Osteoblast (primary cell): Measurements from ENCODE around the gene SMIM14. TPM values are rescaled to one million over a fixed set of nuclear protein-coding genes. Genes with fewer than 3 reads are reported as not detected.
A peak's percentile ranks its signal among the peaks of the same experiment; 100 is the strongest.

ENCODE experiments used
- DNase-seq: peaks from one replicate; pipeline ENCODE4 v3.0.0; 2011; ENCODE audit warnings: low spot score, mixed read lengths; ENCODE audit not compliant: insufficient read length; ENCODE audit errors: missing footprints
- H2AFZ ChIP-seq: 2 replicates; pipeline ENCODE4 v1.6.0; 2011; ENCODE audit warnings: mild to moderate bottlenecking, low read length
- H3K27ac ChIP-seq: 2 replicates; pipeline ENCODE4 v1.5.1; 2011; ENCODE audit warnings: mild to moderate bottlenecking, low read depth, low read length, moderate library complexity
- H3K27me3 ChIP-seq: 2 replicates; pipeline ENCODE4 v1.6.0; 2012; ENCODE audit warnings: mild to moderate bottlenecking, control low read depth, inconsistent platforms, low read length, moderate library complexity; ENCODE audit not compliant: insufficient read depth
- H3K36me3 ChIP-seq: 2 replicates; pipeline ENCODE4 v1.5.1; 2011; ENCODE audit warnings: mild to moderate bottlenecking, low read length, control low read depth, moderate library complexity; ENCODE audit not compliant: insufficient read depth
- H3K4me1 ChIP-seq: 2 replicates; pipeline ENCODE4 v1.5.1; 2011; ENCODE audit warnings: mild to moderate bottlenecking, low read length, control low read depth, moderate library complexity; ENCODE audit not compliant: insufficient read depth
- H3K4me2 ChIP-seq: 2 replicates; pipeline ENCODE4 v1.6.0; 2011; ENCODE audit warnings: mild to moderate bottlenecking, low read length; ENCODE audit not compliant: insufficient read depth
- H3K4me3 ChIP-seq: fragments of 200-600 bp; sonication (generic); 3 replicates; pipeline ENCODE4 v1.5.1; 2012; ENCODE audit warnings: mild to moderate bottlenecking, low read length, inconsistent platforms; ENCODE audit not compliant: insufficient read depth
- H3K79me2 ChIP-seq: 2 replicates; pipeline ENCODE4 v1.6.0; 2012; ENCODE audit warnings: mild to moderate bottlenecking, low read length, control low read depth, inconsistent platforms; ENCODE audit not compliant: insufficient read depth
- H3K9me3 ChIP-seq: 2 replicates; pipeline ENCODE4 v1.5.1; 2011; ENCODE audit warnings: low read depth, low read length, control low read depth
- H4K20me1 ChIP-seq: 2 replicates; pipeline ENCODE4 v1.6.0; 2012; ENCODE audit warnings: mild to moderate bottlenecking, low read length, control low read depth; ENCODE audit not compliant: insufficient read depth
- CTCF ChIP-seq: IDR thresholded peaks from 2 replicates; pipeline ENCODE4 v1.5.1; 2011; ENCODE audit warnings: mild to moderate bottlenecking, low read depth, low read length, moderate library complexity; ENCODE audit errors: extremely low read depth
- total RNA-seq: library from RNA; depleted of rRNA; stranded (reverse); fragments of >200 nt; gene quantifications from 2 replicates; pipeline ENCODE4 v1.2.3, GENCODE V29; 2012

SMIM14 gene
- total RNA-seq, 1 donor: 61.5 TPM

DNA sequence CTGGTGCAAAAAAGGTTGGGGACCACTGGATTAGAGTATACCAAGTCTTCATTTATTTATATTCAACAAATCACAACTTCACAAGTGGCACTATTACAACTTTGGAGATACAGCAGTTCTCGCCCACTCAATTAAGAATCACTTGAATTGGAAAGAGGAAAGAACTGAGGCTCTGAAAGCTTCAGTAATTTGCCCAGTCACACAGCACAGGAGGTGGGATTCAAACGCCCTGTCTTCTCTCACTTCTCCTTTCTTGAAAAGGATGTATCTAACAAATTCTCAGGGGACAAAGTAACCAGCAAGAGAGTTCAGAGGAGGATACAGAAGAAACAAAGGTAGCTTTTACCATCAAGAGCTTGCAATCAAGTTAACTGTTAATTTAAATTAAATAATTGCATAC lies 12.4 kb downstream of the SMIM14 start:
- H3K79me2 ChIP-seq: peaks cover 72% of the 10 kb centered on the region
- no peak overlapping the region for H3K27ac ChIP-seq
- DNase-seq: no peak
- peaks cover 13% of the 10 kb centered on the region for H3K36me3 ChIP-seq
- no peak overlapping the region for H3K4me3 ChIP-seq
- no peak for TF ChIP-seq CTCF
- H3K4me2 ChIP-seq: no peak overlapping the region
- H3K9me3 ChIP-seq: no peaks in the 10 kb centered on the region
- H3K4me1 ChIP-seq: peaks cover 29% of the 10 kb centered on the region
- H3K27me3 ChIP-seq: no peaks in the 10 kb centered on the region
- no peak overlapping the region for H2AFZ ChIP-seq
- peaks cover 3% of the 10 kb centered on the region for H4K20me1 ChIP-seq

GRCh38 chr4:39621582-39621981 lies 17.1 kb downstream of the SMIM14 start:
- Histone ChIP-seq H3K79me2 (peaks cover 53% of the 10 kb centered on the region), H3K4me3 (no peak overlapping the region), H3K36me3 (peaks cover 5% of the 10 kb centered on the region), H2AFZ (no peak overlapping the region), H3K27ac (peak overlapping the region; percentile 80), H4K20me1 (peaks cover 1% of the 10 kb centered on the region), H3K27me3 (no peaks in the 10 kb centered on the region), H3K4me1 (peaks cover 55% of the 10 kb centered on the region), H3K4me2 (peak overlapping the region; percentile 62), H3K9me3 (no peaks in the 10 kb centered on the region)
- no peak for TF ChIP-seq CTCF
- no peak for DNase-seq

DNA sequence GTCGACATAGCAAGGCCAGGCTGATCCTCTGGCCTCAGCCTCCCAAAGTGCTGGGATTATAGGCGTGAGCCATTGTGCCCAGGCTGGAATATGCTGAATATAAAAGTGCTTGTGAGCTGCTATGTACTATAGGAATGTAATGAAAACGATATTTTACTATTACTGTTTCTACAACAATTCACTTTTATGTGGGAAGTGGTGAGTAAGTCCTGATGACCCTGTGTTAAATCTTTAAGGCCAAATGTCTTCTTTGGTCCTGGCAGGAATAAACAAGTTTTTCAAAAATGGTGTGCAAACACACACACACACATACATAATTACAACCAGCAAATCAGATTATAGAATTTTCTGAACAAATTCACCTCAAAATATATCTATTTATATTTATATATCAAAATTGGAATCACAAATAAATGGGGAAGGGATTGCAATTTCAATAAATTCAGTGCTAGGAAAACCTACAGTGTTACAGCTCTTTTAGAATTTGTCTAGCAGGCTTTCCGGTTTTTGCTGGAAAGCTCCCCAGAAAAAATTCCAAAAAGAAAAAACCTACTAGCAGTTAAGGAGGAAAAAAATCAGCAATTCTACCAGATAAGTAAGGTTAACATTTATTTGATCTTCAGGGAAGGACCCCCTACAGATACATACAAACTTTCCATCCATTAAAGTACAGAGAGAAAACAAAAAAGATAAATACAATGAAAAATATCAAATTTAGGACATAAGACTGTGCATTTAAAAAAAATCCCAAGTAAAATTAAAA lies 17.9 kb downstream of the SMIM14 start:
- peak overlapping the region; percentile 80 for H3K27ac ChIP-seq
- peaks cover 64% of the 10 kb centered on the region for H3K4me1 ChIP-seq
- no peak overlapping the region for H3K4me3 ChIP-seq
- peaks cover 51% of the 10 kb centered on the region for H3K79me2 ChIP-seq
- no peaks in the 10 kb centered on the region for H3K9me3 ChIP-seq
- peak overlapping the region; percentile 62 for H3K4me2 ChIP-seq
- H3K27me3 ChIP-seq: no peaks in the 10 kb centered on the region
- no peak overlapping the region for H2AFZ ChIP-seq
- TF ChIP-seq CTCF: no peak
- peak; percentile 77 for DNase-seq
- H3K36me3 ChIP-seq: no peaks in the 10 kb centered on the region
- no peaks in the 10 kb centered on the region for H4K20me1 ChIP-seq

- Histone ChIP-seq H3K27ac (peak overlapping the region; percentile 55), H2AFZ (no peak overlapping the region), H3K4me2 (no peak overlapping the region), H3K9me3 (no peaks in the 10 kb centered on the region), H3K36me3 (no peaks in the 10 kb centered on the region), H4K20me1 (no peaks in the 10 kb centered on the region), H3K79me2 (peaks cover 46% of the 10 kb centered on the region), H3K4me3 (no peak overlapping the region), H3K4me1 (peaks cover 77% of the 10 kb centered on the region), H3K27me3 (no peaks in the 10 kb centered on the region)
- no peak for TF ChIP-seq CTCF
- no peak for DNase-seq
These were observed 21.1 kb downstream of the SMIM14 start for GRCh38 chr4:39617534-39617933.
